ENCODE data around the gene FYB1. TPM values are rescaled to one million over a fixed set of nuclear protein-coding genes. Genes with fewer than 3 reads are reported as not detected.

FYB1 gene
- total and polyA plus RNA-seq, 2 experiments from 2014 or later, result not detected

- TF ChIP-seq REST (IDR thresholded peaks at IDR 0.05; ENCODE audit: unreplicated experiment) (no peak), ZNF462 (CRISPR knock-in tag; IDR thresholded peaks at IDR 0.05) (no peak)
Measured at GRCh38 chr5:39172593-39172992, 46.8 kb downstream of the FYB1 start (continued).

GRCh38 chr5:39171647-39172046, 47.7 kb downstream of the FYB1 start:
- no peaks in the 10 kb centered on the region for H3K36me3 Mint-ChIP-seq (ENCODE audit: low read depth)
- peaks cover 12% of the 10 kb centered on the region for H3K4me1 Mint-ChIP-seq
- DNase-seq (ENCODE audit: low spot score) (no peak), ATAC-seq (no peak)
- no peaks in the 10 kb centered on the region for H3K27me3 Mint-ChIP-seq (ENCODE audit: insufficient read depth, low read depth, poor library complexity)
- H3K4me3 ChIP-seq, result no peak overlapping the region
- H3K27me3 ChIP-seq (ENCODE audit: insufficient read depth), result no peaks in the 10 kb centered on the region
- H3K36me3 ChIP-seq (ENCODE audit: insufficient read depth), result no peaks in the 10 kb centered on the region
- H2AFZ ChIP-seq, result no peak overlapping the region
- no peaks in the 10 kb centered on the region for H3K9me3 Mint-ChIP-seq
- no peak overlapping the region for H3K27ac Mint-ChIP-seq
- no peaks in the 10 kb centered on the region; the same call in 1 of the 2 replicates for H3K9me2 ChIP-seq (ENCODE audit: insufficient read depth)
- no peak overlapping the region for H3K4me2 ChIP-seq
- H3K4me1 ChIP-seq (ENCODE audit: insufficient read depth), result no peaks in the 10 kb centered on the region
- H3K4me3 Mint-ChIP-seq, result no peak overlapping the region
- no peak overlapping the region for H3K27ac ChIP-seq (ENCODE audit: low read depth)
- no peaks in the 10 kb centered on the region for H3K79me2 ChIP-seq (replicated peaks; ENCODE audit: insufficient read depth)
- no peaks in the 10 kb centered on the region for H3F3A ChIP-seq (replicated peaks; ENCODE audit: low read depth)
- no peaks in the 10 kb centered on the region for H4K20me1 ChIP-seq (replicated peaks; ENCODE audit: insufficient read depth)
- no peak for TF ChIP-seq ZNF114 (CRISPR knock-in tag; IDR thresholded peaks at IDR 0.05)
- TF ChIP-seq ETS1 (IDR thresholded peaks at IDR 0.05), result no peak
- TF ChIP-seq STAT1 (IDR thresholded peaks at IDR 0.05; ENCODE audit: unreplicated experiment), result no peak
- no peak for TF ChIP-seq EZH2phosphoT487 (IDR thresholded peaks at IDR 0.05; ENCODE audit: unreplicated experiment)
- TF ChIP-seq JUNB (IDR thresholded peaks at IDR 0.05; ENCODE audit: unreplicated experiment), result no peak
- TF ChIP-seq POLR2AphosphoS5 (IDR thresholded peaks at IDR 0.05; ENCODE audit: low read depth), result no peak

Data from GM23338 (cell line).